Caco-2 (cell line): ENCODE data around the gene CACNA2D4. TPM values are rescaled to one million over a fixed set of nuclear protein-coding genes. Genes with fewer than 3 reads are reported as not detected.
A peak's percentile ranks its signal among the peaks of the same experiment; 100 is the strongest.

Source experiments
- BruUV-seq: library from RNA; stranded (reverse); fragments of 400-500 nt; replicated peaks from 2 replicates; lab custom pipeline; 2021; lab: Mats Ljungman, UMichigan
- CTCF ChIA-PET: fragments of 300-600 bp; sonication (Branson Sonifier 250); formaldehyde crosslinking; loops from one replicate; lab custom pipeline; 2022; ENCODE audit warnings: antibody characterized with exemption; lab: Charles Lee
- POLR2A ChIA-PET: fragments of 300-600 bp; sonication (Branson Sonifier 250); formaldehyde crosslinking; loops from one replicate; lab custom pipeline; 2022; ENCODE audit warnings: antibody characterized with exemption; lab: Charles Lee
- DNase-seq, 2 experiments: peaks; one replicate each; pipeline versions ENCODE4 v3.0.0 to v3.0.0-alpha.2; 2020 to 2022
- H3K27me3 ChIP-seq: replicated peaks from 2 replicates; pipeline ENCODE4 v1.6.0; 2011; ENCODE audit warnings: low read length; ENCODE audit not compliant: control insufficient read depth, insufficient read depth
- H3K36me3 ChIP-seq: 2 replicates; pipeline ENCODE4 v1.5.1; 2011; ENCODE audit warnings: low read length; ENCODE audit not compliant: control insufficient read depth, insufficient read depth
- H3K4me1 ChIP-seq: fragments of 250-450 bp; sonication (Bioruptor Pico); 2 replicates; pipeline ENCODE4 v1.5.1; 2020; ENCODE audit warnings: mild to moderate bottlenecking
- H3K4me3 ChIP-seq: 2 replicates; pipeline ENCODE4 v1.5.1; 2011; ENCODE audit warnings: low read depth, mild to moderate bottlenecking, control low read depth, low read length
- H3K9me3 ChIP-seq: fragments of 250-450 bp; sonication (Bioruptor Pico); 2 replicates; pipeline ENCODE4 v1.5.1; 2020; ENCODE audit warnings: mild to moderate bottlenecking, moderate library complexity
- H3K27ac Mint-ChIP-seq: one replicate; pipeline ENCODE4 v1.8.0; 2022; ENCODE audit warnings: mixed read lengths; ENCODE audit not compliant: unreplicated experiment
- H3K27me3 Mint-ChIP-seq: one replicate; pipeline ENCODE4 v1.8.0; 2022; ENCODE audit warnings: mixed read lengths; ENCODE audit not compliant: insufficient read depth, unreplicated experiment
- H3K36me3 Mint-ChIP-seq: one replicate; pipeline ENCODE4 v1.8.0; 2022; ENCODE audit warnings: mild to moderate bottlenecking, mixed read lengths; ENCODE audit not compliant: insufficient read depth, unreplicated experiment
- H3K4me1 Mint-ChIP-seq: one replicate; pipeline ENCODE4 v1.8.0; 2022; ENCODE audit warnings: low read depth, mixed read lengths; ENCODE audit not compliant: unreplicated experiment
- H3K4me3 Mint-ChIP-seq: one replicate; pipeline ENCODE4 v1.8.0; 2022; ENCODE audit warnings: mild to moderate bottlenecking, moderate library complexity, mixed read lengths; ENCODE audit not compliant: unreplicated experiment
- H3K9me3 Mint-ChIP-seq: one replicate; pipeline ENCODE4 v1.8.0; 2022; ENCODE audit warnings: mixed read lengths; ENCODE audit not compliant: unreplicated experiment
- CTCF ChIP-seq, 2 experiments: fragments of 200-600 bp in 1 of 2; IDR thresholded peaks; 1 replicate in 1 of 2; 2 replicates in 1 of 2; pipeline versions ENCODE4 v1.5.1 to v1.8.0; 2011 to 2022; ENCODE audit warnings: antibody characterized with exemption in 1 of 2, control low read depth in 1 of 2, inconsistent platforms in 1 of 2, low read depth in 1 of 2, low read length in 1 of 2, mild to moderate bottlenecking in 1 of 2, moderate library complexity in 1 of 2; ENCODE audit not compliant: insufficient read depth in 1 of 2, severe bottlenecking in 1 of 2, unreplicated experiment in 1 of 2
- intact Hi-C: fragments of 100-400 bp; cut with micrococcal nuclease; formaldehyde crosslinking; loops from one replicate; pipeline ENCODE4 v1.10.0; 2022; ENCODE audit not compliant: unreplicated experiment
- total RNA-seq: library from RNA; stranded (reverse); gene quantifications from 2 replicates; pipeline ENCODE4 v1.2.3, GENCODE V29; 2022

The CACNA2D4 gene
- total RNA-seq, 1 experiment from 2014 or later = 2.2 TPM

GRCh38 chr12:1782215-1782614, 136.2 kb downstream of the CACNA2D4 start:
- Histone ChIP-seq H3K9me3 (no peaks in the 10 kb centered on the region), H3K36me3 (peaks cover 4% of the 10 kb centered on the region), H3K27me3 (no peaks in the 10 kb centered on the region), H3K4me1 (peaks cover 25% of the 10 kb centered on the region), H3K4me3 (no peak overlapping the region)
- H3K27ac Mint-ChIP-seq = peak overlapping the region; percentile 33
- no peaks in the 10 kb centered on the region for H3K27me3 Mint-ChIP-seq
- ChIA-PET CTCF (interaction anchor here (0.7 to 1.7 kb wide), 8 partner anchors 9 to 148 kb away, joined by 3 to 19 read pairs (median 4); no protein-coding TSS in a partner anchor), POLR2A (interaction anchor here (1.0 to 1.7 kb wide), 3 partner anchors 15 to 91 kb away, joined by 3 to 13 read pairs (median 3); partner anchors contain the start of gene ADIPOR2)
- H3K9me3 Mint-ChIP-seq = no peaks in the 10 kb centered on the region
- peaks cover 21% of the 10 kb centered on the region for H3K4me1 Mint-ChIP-seq
- DNase-seq = no peak
- peaks cover 81% of the 10 kb centered on the region for H3K36me3 Mint-ChIP-seq
- intact Hi-C loops = loop anchor here (2.0 kb wide), 1 partner anchor 83 kb away; no protein-coding TSS in a partner anchor
- no peak overlapping the region for H3K4me3 Mint-ChIP-seq
- BruUV-seq = no TSS peak
- TF ChIP-seq CTCF (IDR thresholded peaks at IDR 0.05; ENCODE audit: insufficient read depth in 1 of 2, low read depth in 1 of 2, low read length in 1 of 2, severe bottlenecking in 1 of 2, unreplicated experiment in 1 of 2) = no peak

- intact Hi-C loops = loop anchor here (1.0 to 2.0 kb wide), 4 partner anchors 15 to 83 kb away; no protein-coding TSS in a partner anchor
- ChIA-PET CTCF (interaction anchor here (0.9 to 1.7 kb wide), 7 partner anchors 9 to 147 kb away, joined by 3 to 19 read pairs (median 5); no protein-coding TSS in a partner anchor), POLR2A (interaction anchor here (0.6 to 1.7 kb wide), 3 partner anchors 40 to 91 kb away, joined by 3 to 13 read pairs (median 7); partner anchors contain the start of gene ADIPOR2)
- H3K27me3 Mint-ChIP-seq = no peaks in the 10 kb centered on the region
- no peak for TF ChIP-seq CTCF (IDR thresholded peaks at IDR 0.05; ENCODE audit: insufficient read depth in 1 of 2, low read depth in 1 of 2, low read length in 1 of 2, severe bottlenecking in 1 of 2, unreplicated experiment in 1 of 2)
- no peaks in the 10 kb centered on the region for H3K9me3 ChIP-seq
- H3K4me1 ChIP-seq = peaks cover 27% of the 10 kb centered on the region
- H3K4me3 ChIP-seq = no peak overlapping the region
- peak overlapping the region; percentile 33 for H3K27ac Mint-ChIP-seq
- BruUV-seq = no TSS peak
- peaks cover 23% of the 10 kb centered on the region for H3K4me1 Mint-ChIP-seq
- H3K36me3 ChIP-seq = peaks cover 2% of the 10 kb centered on the region
- DNase-seq = peak in 1 of 2 experiments; percentile 64
- H3K9me3 Mint-ChIP-seq = no peaks in the 10 kb centered on the region
- no peaks in the 10 kb centered on the region for H3K27me3 ChIP-seq
- peaks cover 78% of the 10 kb centered on the region for H3K36me3 Mint-ChIP-seq
- no peak overlapping the region for H3K4me3 Mint-ChIP-seq
Measured at GRCh38 chr12:1781772-1782171, 136.7 kb downstream of the CACNA2D4 start.

GRCh38 chr12:1779783-1780182, 138.7 kb downstream of the CACNA2D4 start:
- Mint-ChIP-seq H3K36me3 (peaks cover 78% of the 10 kb centered on the region), H3K27me3 (no peaks in the 10 kb centered on the region), H3K27ac (no peak overlapping the region), H3K4me3 (no peak overlapping the region), H3K4me1 (peaks cover 36% of the 10 kb centered on the region), H3K9me3 (no peaks in the 10 kb centered on the region)
- Histone ChIP-seq H3K4me3 (no peak overlapping the region), H3K27me3 (no peaks in the 10 kb centered on the region), H3K36me3 (peaks cover 2% of the 10 kb centered on the region; the same call in 1 of the 2 replicates), H3K9me3 (no peaks in the 10 kb centered on the region), H3K4me1 (peaks cover 39% of the 10 kb centered on the region)
- no TSS peak for BruUV-seq
- POLR2A ChIA-PET = no interaction called here
- TF ChIP-seq CTCF (IDR thresholded peaks at IDR 0.05; ENCODE audit: insufficient read depth in 1 of 2, low read depth in 1 of 2, low read length in 1 of 2, severe bottlenecking in 1 of 2, unreplicated experiment in 1 of 2) = no peak
- no peak for DNase-seq
- CTCF ChIA-PET = no interaction called here
- intact Hi-C loops = loop anchor here (2.0 kb wide), 1 partner anchor 39 kb away; no protein-coding TSS in a partner anchor
